Measurements from ENCODE around the gene RMRP. TPM values are rescaled to one million over a fixed set of nuclear protein-coding genes. Genes with fewer than 3 reads are reported as not detected.
A peak's percentile ranks its signal among the peaks of the same experiment; 100 is the strongest.

The RMRP gene
- total and polyA plus RNA-seq, 2 experiments from 2014 or later: 20,944 TPM; not detected in 1

- H3K4me1 ChIP-seq (ENCODE audit: insufficient read depth): peaks cover 20% of the 10 kb centered on the region
- no peaks in the 10 kb centered on the region for H3K27me3 ChIP-seq (replicated peaks; ENCODE audit: insufficient read depth)
- TF ChIP-seq EZH2 (IDR thresholded peaks at IDR 0.05; ENCODE audit: insufficient read depth, poor library complexity, severe bottlenecking): no peak
- no peak overlapping the region for H3K9ac ChIP-seq
- no peaks in the 10 kb centered on the region for H4K20me1 ChIP-seq (ENCODE audit: insufficient read depth)
- 78 to 85% methylated on average over 5 of the region's 5 CpGs for WGBS, 2 experiments (ENCODE audit: low coverage in 1 of 2, low lambda C conversion rate in 2 of 2, missing lambda C conversion rate in 2 of 2)
- H3F3A ChIP-seq (ENCODE audit: insufficient read depth): peaks cover 95% of the 10 kb centered on the region
- no peak for DNase-seq
- H3K9me3 ChIP-seq (ENCODE audit: low read depth): no peaks in the 10 kb centered on the region
- peaks cover 24% of the 10 kb centered on the region for H3K79me2 ChIP-seq (ENCODE audit: insufficient read depth)
- H3K36me3 ChIP-seq (ENCODE audit: low read depth): peaks cover 76% of the 10 kb centered on the region
- no peak overlapping the region for H3K27ac ChIP-seq
- no peak overlapping the region for H3K4me3 ChIP-seq
- H3K4me2 ChIP-seq (ENCODE audit: unreplicated experiment): no peak overlapping the region
- in situ Hi-C loops (cut with MboI): no loop called here
- H2AFZ ChIP-seq: no peak overlapping the region
- H3K9me2 ChIP-seq (ENCODE audit: insufficient read depth): no peaks in the 10 kb centered on the region
Observed at GRCh38 chr9:35698231-35698630, 40.4 kb upstream of the RMRP start.

GRCh38 chr9:35697486-35697885, 39.7 kb upstream of the RMRP start:
- 82 to 87% methylated on average over 12 to 14 of the region's 14 CpGs for WGBS, 2 experiments (ENCODE audit: low coverage in 1 of 2, low lambda C conversion rate in 2 of 2, missing lambda C conversion rate in 2 of 2)
- in situ Hi-C loops (cut with MboI): no loop called here
- H3K4me1 ChIP-seq (ENCODE audit: insufficient read depth): peaks cover 20% of the 10 kb centered on the region
- no peak overlapping the region for H3K4me3 ChIP-seq
- no peak overlapping the region for H2AFZ ChIP-seq
- H4K20me1 ChIP-seq (ENCODE audit: insufficient read depth): no peaks in the 10 kb centered on the region
- H3K4me2 ChIP-seq (ENCODE audit: unreplicated experiment): no peak overlapping the region
- no peak overlapping the region for H3K9ac ChIP-seq
- DNase-seq: no peak
- H3K79me2 ChIP-seq (ENCODE audit: insufficient read depth): peaks cover 24% of the 10 kb centered on the region
- H3F3A ChIP-seq (ENCODE audit: insufficient read depth): peaks cover 91% of the 10 kb centered on the region
- TF ChIP-seq EZH2phosphoT487 (IDR thresholded peaks at IDR 0.05; ENCODE audit: insufficient read depth, low read depth) (no peak), EZH2 (IDR thresholded peaks at IDR 0.05; ENCODE audit: insufficient read depth, poor library complexity, severe bottlenecking) (no peak)
- H3K27ac ChIP-seq: no peak overlapping the region
- no peaks in the 10 kb centered on the region for H3K9me3 ChIP-seq (ENCODE audit: low read depth)
- H3K9me2 ChIP-seq (ENCODE audit: insufficient read depth): no peaks in the 10 kb centered on the region
- no peaks in the 10 kb centered on the region for H3K27me3 ChIP-seq (replicated peaks; ENCODE audit: insufficient read depth)
- peaks cover 68% of the 10 kb centered on the region for H3K36me3 ChIP-seq (ENCODE audit: low read depth)

- Histone ChIP-seq H3K36me3 (ENCODE audit: low read depth) (peaks cover 60% of the 10 kb centered on the region), H3K9me2 (ENCODE audit: insufficient read depth) (no peaks in the 10 kb centered on the region), H3K27ac (peak overlapping the region; percentile 86), H3K4me1 (ENCODE audit: insufficient read depth) (peaks cover 24% of the 10 kb centered on the region), H3K27me3 (replicated peaks; ENCODE audit: insufficient read depth) (no peaks in the 10 kb centered on the region), H3K9me3 (ENCODE audit: low read depth) (no peaks in the 10 kb centered on the region), H3K9ac (no peak overlapping the region), H3K4me2 (ENCODE audit: unreplicated experiment) (no peak overlapping the region), H3K4me3 (no peak overlapping the region), H3K79me2 (ENCODE audit: insufficient read depth) (peaks cover 21% of the 10 kb centered on the region), H4K20me1 (ENCODE audit: insufficient read depth) (no peaks in the 10 kb centered on the region), H2AFZ (no peak overlapping the region), H3F3A (ENCODE audit: insufficient read depth) (peaks cover 91% of the 10 kb centered on the region)
- DNase-seq: peak; percentile 66
- WGBS, 2 experiments (ENCODE audit: low coverage in 1 of 2, low lambda C conversion rate in 2 of 2, missing lambda C conversion rate in 2 of 2): 59 to 62% methylated on average over 9 of the region's 9 CpGs
- in situ Hi-C loops (cut with MboI): no loop called here
- TF ChIP-seq EZH2phosphoT487 (IDR thresholded peaks at IDR 0.05; ENCODE audit: insufficient read depth, low read depth) (no peak), EZH2 (IDR thresholded peaks at IDR 0.05; ENCODE audit: insufficient read depth, poor library complexity, severe bottlenecking) (no peak)
Observed at GRCh38 chr9:35696520-35697215, 38.8 kb upstream of the RMRP start.

GRCh38 chr9:35695943-35696401, 38.2 kb upstream of the RMRP start:
- Histone ChIP-seq H3K9ac (0 out of 2 replicates have a peak overlapping the region, but pooled peaks have one; percentile 64), H3F3A (ENCODE audit: insufficient read depth) (peaks cover 90% of the 10 kb centered on the region), H3K9me2 (ENCODE audit: insufficient read depth) (no peaks in the 10 kb centered on the region), H2AFZ (no peak overlapping the region), H3K4me2 (ENCODE audit: unreplicated experiment) (no peak overlapping the region), H3K9me3 (ENCODE audit: low read depth) (no peaks in the 10 kb centered on the region), H3K27ac (peak overlapping the region; percentile 86), H4K20me1 (ENCODE audit: insufficient read depth) (no peaks in the 10 kb centered on the region), H3K4me3 (no peak overlapping the region), H3K79me2 (ENCODE audit: insufficient read depth) (peaks cover 14% of the 10 kb centered on the region), H3K4me1 (ENCODE audit: insufficient read depth) (peaks cover 28% of the 10 kb centered on the region), H3K27me3 (replicated peaks; ENCODE audit: insufficient read depth) (no peaks in the 10 kb centered on the region), H3K36me3 (ENCODE audit: low read depth) (peaks cover 53% of the 10 kb centered on the region)
- no peak for TF ChIP-seq EZH2phosphoT487 (IDR thresholded peaks at IDR 0.05; ENCODE audit: insufficient read depth, low read depth)
- TF ChIP-seq EZH2 (IDR thresholded peaks at IDR 0.05; ENCODE audit: insufficient read depth, poor library complexity, severe bottlenecking): no peak
- DNase-seq: peak; percentile 33
- in situ Hi-C loops (cut with MboI): no loop called here
- 95 to 96% methylated on average over 3 of the region's 3 CpGs for WGBS, 2 experiments (ENCODE audit: low coverage in 1 of 2, low lambda C conversion rate in 2 of 2, missing lambda C conversion rate in 2 of 2)

Data from GM23248 (cell line).